PC-3 (cell line): ENCODE measurements around the gene FUT2.

Source experiments
- EZH2phosphoT487 ChIP-seq: fragments of 300-600 bp; sonication (generic); IDR thresholded peaks from 2 replicates; pipeline ENCODE4 v1.6.1; 2018; ENCODE audit warnings: mild to moderate bottlenecking, antibody characterized with exemption, low read length, borderline replicate concordance
- TF ChIP-seq, protein P1 (sequence below): fragments of 300-600 bp; sonication (generic); conservative IDR thresholded peaks from 2 replicates; pipeline ENCODE4 v1.5.1; 2017; ENCODE audit warnings: antibody characterized with exemption, low read depth, mild to moderate bottlenecking, low read length

DNA sequence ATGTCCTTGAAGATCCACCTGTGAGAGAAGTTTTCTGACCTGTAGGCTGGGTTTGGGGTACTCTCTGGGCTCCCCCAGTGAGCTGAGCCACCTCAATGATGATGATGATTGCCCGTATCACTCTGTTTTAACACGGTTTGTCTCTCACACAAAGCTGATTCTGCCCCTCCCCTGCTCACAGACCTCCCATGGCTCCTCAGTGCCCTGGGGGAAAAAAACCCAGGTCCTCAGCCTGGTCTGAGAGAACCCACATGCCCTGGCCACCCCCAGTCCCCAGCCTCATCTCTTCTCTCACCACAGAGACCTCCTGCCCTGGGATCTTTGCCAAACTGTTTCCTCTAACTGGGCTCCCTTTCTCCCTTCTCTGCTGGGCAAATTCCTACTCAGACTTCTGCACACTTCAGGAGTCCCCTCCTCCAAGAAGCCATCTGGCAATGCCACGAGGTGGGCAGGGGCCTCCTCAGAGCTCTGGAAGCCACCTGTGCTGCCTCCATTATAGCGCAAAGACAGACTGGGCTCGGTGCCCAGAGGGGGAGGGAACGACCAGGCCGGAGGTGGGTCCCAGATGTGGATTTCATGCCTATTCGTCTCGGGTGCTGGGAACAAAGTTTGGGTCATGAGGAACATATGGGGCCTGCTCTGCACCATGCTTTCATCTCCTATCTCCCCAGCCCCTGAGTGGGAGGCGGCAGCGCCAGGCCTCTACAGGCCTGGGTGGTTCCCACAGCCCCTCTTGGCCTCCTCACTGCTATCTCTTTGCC, 41.3 kb upstream of the FUT2 start:
- TF ChIP-seq, protein P1, sequence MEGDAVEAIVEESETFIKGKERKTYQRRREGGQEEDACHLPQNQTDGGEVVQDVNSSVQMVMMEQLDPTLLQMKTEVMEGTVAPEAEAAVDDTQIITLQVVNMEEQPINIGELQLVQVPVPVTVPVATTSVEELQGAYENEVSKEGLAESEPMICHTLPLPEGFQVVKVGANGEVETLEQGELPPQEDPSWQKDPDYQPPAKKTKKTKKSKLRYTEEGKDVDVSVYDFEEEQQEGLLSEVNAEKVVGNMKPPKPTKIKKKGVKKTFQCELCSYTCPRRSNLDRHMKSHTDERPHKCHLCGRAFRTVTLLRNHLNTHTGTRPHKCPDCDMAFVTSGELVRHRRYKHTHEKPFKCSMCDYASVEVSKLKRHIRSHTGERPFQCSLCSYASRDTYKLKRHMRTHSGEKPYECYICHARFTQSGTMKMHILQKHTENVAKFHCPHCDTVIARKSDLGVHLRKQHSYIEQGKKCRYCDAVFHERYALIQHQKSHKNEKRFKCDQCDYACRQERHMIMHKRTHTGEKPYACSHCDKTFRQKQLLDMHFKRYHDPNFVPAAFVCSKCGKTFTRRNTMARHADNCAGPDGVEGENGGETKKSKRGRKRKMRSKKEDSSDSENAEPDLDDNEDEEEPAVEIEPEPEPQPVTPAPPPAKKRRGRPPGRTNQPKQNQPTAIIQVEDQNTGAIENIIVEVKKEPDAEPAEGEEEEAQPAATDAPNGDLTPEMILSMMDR: no peak
- TF ChIP-seq EZH2phosphoT487: no peak
